NOMO-1 (cell line): ENCODE measurements around the gene EVA1C.
"Not testable (repeated sequence)": the region's sequence is repeated elsewhere in the genome, so short reads cannot be mapped to it uniquely, and the experiment has no call there.

Experiments
- DNase-seq, 2 experiments: peaks; one replicate each; lab custom pipeline; 2025; ENCODE audit not compliant: unreplicated experiment in 2 of 2; lab: John Stamatoyannopoulos, UW

Gene EVA1C

GRCh38 chr21:32457360-32457840 is 44.9 kb downstream of the EVA1C start:
- no peak for DNase-seq

GRCh38 chr21:32457962-32458361 is 45.5 kb downstream of the EVA1C start:
- DNase-seq = no peak

DNA sequence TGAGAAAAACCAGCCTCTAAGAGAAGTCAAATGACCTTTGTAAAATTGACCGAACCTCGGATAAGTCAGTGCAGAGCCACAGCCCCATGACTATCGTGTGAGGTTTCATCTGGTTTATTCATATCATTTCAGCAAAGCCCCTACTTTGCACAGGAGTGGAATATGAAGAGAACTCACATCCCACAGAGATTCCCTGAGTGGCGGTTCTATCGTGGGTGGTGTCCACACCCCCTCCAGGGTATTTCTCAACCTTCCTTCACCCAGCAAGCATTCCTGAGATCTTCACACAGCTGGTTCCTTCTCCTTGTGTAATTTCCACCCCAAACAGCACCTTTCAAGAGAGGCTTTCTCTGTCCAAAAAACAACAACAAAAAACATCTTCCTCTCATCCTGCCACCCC is 47.5 kb downstream of the EVA1C start:
- DNase-seq = no peak

GRCh38 chr21:32461503-32461902 is 49.0 kb downstream of the EVA1C start:
- DNase-seq = no peak

DNA sequence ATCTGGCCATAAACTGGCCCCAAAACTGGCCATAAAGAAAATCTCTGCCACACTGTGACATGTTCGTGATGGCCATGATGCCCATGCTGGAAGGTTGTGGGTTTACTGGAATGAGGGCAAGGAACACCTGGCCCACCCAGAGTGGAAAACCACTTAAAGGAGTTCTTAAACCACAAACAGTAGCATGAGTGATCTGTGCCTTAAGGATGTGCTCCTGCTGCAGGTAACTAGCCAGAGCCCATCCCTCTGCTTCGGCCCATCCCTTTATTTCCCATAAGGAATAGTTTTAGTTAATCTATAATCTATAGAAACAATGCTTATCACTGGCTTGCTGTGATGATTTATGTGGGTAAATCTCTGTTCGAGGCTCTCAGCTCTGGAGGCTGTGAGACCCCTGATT is 50.1 kb downstream of the EVA1C start:
- not testable (repeated sequence) for DNase-seq

DNA sequence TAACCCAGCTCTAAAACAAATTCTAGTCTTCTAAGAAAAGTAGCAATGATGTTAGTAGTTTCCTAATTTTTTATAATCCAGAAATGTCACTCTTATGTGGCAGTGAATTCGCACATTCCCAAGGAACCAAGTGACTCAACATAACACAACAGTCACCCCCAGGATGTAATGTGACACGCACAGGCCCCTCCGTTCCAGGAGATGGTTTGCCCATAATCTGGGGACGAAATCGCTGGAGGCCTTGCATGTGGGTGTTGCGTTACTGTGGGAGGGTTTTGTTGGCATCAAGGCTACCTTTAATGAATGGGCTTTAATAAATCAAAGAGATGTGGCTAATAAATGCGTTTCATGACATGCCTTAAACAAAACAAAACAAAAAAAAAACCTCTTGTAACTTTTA is 50.9 kb downstream of the EVA1C start:
- DNase-seq = no peak

DNA sequence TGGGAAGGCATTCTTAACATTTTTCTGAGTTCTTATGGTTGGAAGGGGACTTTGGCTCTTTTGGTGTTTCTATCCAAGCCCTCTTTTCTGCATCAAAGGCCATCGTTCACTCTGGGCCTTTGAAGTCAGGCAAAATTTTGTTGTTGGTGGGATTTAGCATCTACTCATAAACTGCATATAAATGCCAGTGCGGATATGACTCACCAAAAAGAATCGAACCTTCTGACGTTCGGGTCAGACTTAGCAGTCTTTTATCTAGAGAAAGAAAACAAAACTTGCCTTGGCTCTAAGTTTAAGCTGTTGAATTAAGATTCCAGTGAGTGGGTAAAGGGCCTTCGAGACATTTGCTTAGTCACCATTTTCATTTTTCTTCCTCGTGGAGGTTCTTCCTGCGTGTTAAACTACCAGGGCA is 51.4 kb downstream of the EVA1C start:
- DNase-seq = no peak

GRCh38 chr21:32467291-32467690 is 54.8 kb downstream of the EVA1C start:
- DNase-seq = no peak

GRCh38 chr21:32468681-32469111 is 56.2 kb downstream of the EVA1C start:
- DNase-seq = no peak

- no peak for DNase-seq
These were observed 57.1 kb downstream of the EVA1C start for GRCh38 chr21:32469628-32470027.

DNA sequence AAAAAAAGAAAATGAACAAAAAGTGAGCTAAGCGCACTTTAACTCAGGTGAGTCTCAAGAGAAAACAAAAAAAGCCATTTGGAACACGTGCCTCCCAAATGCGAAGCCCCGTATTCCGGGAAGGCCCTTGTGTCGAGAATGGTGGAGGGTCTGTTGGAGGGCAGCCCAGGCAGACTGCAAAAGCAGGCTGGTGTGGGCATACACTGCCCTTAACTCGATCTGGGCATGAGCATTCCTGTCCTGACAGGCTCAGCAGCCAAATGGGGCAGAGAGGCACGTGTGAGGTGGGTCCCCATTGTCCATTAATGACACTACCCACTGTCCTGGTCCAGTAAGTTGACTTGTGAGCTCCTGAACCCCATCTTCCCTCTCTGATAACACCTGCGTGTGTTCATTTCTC is 57.7 kb downstream of the EVA1C start:
- no peak for DNase-seq

DNA sequence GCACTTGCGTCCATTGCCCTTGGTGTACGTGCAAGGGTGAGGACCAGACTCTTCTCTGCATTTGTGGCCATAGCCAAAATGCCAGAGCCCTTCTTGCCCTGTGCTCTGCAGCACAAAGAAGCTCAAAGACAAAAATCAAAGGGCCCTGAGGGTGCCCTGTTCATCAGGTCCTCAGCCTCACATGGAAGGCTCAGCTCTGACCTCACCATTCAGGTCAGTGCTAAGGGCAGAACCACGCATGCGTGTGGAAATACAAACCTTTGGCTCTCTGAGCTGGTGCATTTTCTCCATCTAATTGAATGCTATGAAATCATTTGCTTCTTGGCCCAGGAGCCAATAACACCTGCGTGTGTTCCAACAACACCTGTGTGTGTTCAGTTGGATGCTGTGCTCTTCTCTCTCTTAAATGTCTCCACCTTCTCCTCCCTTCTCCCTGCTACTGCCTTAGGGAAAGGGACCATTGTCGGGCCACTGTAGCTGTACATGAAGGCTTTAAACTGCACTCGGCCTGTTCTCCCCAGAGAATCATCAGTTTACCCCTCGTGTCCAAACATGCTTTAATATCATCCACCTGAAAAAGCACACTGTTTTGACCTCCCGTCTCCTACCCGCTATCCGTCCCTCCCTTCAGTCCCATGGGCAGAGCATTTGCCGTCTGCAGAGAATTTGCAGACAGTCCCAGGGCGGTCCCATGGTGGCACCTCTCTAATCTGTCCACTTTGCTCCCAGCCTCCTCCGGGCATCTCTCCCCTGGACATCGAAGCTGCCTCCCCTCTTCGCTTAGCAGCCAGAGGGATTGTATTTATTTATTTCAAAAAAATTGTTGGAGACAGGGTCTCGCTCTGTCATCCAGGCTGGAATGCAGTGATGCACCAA is 60.6 kb downstream of the EVA1C start:
- DNase-seq = no peak

DNA sequence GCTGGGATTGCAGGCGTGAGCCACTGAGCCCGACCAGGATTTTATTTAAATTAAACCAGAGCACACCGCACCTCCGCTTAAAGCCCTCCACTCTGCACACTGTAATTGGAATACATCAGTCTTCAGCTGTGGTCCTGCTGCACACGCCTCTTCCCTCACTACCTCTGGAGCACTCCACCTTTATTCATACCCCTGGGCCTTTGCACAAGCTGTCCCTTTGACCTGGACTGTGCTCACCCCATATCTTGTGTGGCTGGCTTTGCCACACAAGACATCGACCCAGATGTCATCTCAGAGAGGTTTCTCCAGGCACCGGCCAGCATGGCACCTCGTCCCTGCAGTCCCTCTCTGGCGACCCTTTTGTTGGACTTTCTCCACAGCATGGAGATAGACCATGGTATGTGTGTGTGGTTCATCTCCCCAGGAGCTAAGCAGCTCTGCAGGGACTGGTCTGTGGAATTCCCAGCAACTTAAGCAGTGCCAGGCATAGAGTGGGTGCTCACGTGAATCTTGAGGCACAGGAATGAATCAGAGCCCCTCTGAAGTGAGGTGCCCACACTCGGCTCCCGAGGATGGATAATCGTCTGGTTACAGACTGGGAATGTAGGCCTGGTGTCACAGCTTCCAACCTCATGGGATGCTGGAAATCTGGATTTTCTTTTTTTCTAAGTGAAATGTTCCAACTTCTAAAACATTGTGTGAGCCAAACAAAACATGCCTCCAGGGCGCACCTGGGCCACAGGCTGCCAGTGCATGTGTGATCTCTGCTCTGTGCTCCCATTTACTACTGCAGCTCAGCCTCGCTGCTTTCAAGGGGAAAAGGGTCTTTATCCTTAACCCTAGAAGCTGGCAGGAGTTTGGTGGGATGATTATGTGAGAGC is 61.9 kb downstream of the EVA1C start:
- DNase-seq = no peak

DNA sequence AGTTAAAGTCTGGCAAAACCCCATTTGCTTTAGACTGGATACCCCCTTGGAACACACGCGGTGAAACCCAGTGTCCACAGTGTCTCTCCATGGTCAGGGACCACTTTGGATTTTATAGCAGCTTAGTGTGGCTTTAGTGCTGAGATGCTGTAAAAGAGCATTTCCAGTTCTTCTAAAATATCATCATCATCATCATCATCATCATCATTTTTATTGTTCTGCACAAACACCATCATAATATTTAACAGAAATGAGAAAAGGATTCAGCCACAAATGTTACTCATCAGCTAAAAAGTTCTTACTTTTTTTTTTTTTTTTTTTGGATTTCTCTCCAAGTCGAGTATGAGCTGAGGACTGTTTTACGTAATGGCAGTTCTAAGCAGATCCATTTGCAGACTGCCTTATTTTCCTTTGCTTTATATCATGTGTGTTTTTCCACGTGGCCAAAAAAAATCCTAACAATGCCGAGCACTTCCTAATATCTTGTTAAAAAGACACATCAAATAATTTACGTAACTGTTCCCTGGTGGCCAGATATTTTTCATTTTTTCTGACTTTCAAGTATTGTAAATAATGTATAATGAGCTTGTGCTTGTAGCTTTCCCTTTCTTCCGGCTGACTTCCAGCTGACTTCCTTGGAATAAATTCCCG is 62.8 kb downstream of the EVA1C start:
- DNase-seq = no peak

- DNase-seq = no peak
These were observed 64.3 kb downstream of the EVA1C start for GRCh38 chr21:32476661-32477423.

GRCh38 chr21:32477424-32477745 is 64.9 kb downstream of the EVA1C start:
- DNase-seq = no peak

- no peak for DNase-seq
These were observed 69.4 kb downstream of the EVA1C start for GRCh38 chr21:32481875-32482408.

GRCh38 chr21:32482565-32483292 is 70.2 kb downstream of the EVA1C start:
- DNase-seq = no peak

- DNase-seq = no peak
These were observed 70.7 kb downstream of the EVA1C start for GRCh38 chr21:32483293-32483595.
